Astrocyte of the hippocampus (primary cell): ENCODE results near the gene ST6GALNAC3.
"Not testable (repeated sequence)": the region's sequence is repeated elsewhere in the genome, so short reads cannot be mapped to it uniquely, and the experiment has no call there.

Experiments
- DNase-seq: peaks from one replicate; pipeline ENCODE4 v3.0.0; 2011; ENCODE audit warnings: low read depth, low spot score

The ST6GALNAC3 gene

DNA sequence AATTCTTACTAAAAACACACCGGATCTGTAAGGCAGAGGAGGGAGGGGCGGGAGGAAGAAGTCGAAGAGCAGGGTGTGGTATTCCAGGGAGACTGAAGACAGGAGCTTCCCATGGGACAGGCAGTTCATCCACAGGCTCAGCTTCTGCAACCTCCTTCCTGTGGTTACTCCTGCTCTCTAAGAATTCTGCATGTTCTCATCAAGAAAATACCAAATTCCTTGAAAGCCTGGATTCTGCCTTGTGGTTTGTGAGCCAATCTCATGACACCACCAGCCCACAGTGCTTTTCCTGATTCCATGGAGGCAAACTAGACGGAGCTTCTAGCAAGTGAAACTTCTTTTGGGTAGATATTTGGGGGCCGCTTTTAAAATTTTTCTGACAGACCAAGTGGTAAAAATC is 1.1 kb upstream of the ST6GALNAC3 start:
- peak; percentile 86 for DNase-seq

- DNase-seq = no peak
Measured at GRCh38 chr1:76075188-76075489, 593 bp downstream of the ST6GALNAC3 start.

- no peak for DNase-seq
Measured at GRCh38 chr1:76075877-76076276, 1.3 kb downstream of the ST6GALNAC3 start.

DNA sequence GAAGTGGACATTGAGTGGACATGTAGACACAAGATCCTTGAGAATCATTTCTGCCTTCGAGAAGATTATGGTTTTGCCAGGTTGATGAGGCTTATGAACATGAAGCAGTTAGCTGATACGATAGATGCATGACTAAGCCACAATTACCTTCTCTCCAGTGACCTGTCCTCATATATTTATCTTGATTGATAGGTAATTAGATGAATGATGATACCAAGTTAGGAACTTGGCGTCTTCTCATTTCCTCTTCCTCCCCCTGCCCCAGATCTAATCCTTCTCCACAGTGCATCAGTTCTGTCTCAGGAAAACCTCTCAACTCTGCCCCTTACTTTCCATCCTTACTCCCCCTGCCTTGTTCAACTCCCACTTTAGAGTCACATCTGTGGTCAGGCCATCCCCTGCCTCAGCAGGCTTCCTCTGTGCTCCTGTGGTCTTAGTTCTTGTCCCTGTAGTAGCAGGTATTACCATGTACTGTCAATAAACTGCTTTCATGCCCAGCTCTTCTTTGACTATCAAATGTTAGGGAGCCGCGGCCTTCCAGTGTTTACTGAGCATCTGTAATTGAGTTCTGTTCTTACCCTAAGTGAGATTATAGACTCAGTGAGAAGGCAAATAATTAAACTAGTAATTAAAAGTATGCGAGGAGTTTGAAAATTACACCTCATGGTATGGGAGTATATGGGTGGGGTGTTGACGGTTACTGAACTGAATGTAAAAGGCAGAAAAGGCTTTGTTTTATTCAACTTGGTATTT is 5.1 kb downstream of the ST6GALNAC3 start:
- DNase-seq = no peak

DNA sequence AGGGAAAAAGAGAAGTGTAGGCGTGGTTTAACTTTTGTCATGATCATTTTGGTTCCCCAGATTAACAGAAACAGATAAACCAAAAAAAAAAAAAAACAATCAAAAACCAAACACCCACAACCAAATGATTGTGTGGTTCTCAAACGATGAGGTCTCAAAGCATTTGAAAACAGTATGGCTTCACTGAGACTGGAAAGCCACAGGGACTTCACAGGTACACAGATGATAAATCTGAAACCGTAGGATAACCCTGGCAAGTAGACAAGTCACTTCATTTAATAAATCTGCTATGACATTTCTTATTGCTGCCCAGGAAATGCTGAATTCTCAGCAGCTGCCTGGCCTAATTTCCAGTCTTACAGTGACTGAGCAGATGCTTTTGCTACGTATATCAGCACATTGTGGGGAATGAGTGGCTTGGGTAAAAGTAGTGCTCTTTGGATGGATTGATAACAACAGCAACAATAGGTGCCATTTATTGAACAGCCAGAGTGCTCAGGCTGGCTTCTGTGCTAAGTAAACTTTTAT is 6.1 kb downstream of the ST6GALNAC3 start:
- DNase-seq = no peak

- no peak for DNase-seq
Measured at GRCh38 chr1:76082062-76082461, 7.5 kb downstream of the ST6GALNAC3 start.

- DNase-seq = no peak
Measured at GRCh38 chr1:76083189-76083588, 8.6 kb downstream of the ST6GALNAC3 start.

DNA sequence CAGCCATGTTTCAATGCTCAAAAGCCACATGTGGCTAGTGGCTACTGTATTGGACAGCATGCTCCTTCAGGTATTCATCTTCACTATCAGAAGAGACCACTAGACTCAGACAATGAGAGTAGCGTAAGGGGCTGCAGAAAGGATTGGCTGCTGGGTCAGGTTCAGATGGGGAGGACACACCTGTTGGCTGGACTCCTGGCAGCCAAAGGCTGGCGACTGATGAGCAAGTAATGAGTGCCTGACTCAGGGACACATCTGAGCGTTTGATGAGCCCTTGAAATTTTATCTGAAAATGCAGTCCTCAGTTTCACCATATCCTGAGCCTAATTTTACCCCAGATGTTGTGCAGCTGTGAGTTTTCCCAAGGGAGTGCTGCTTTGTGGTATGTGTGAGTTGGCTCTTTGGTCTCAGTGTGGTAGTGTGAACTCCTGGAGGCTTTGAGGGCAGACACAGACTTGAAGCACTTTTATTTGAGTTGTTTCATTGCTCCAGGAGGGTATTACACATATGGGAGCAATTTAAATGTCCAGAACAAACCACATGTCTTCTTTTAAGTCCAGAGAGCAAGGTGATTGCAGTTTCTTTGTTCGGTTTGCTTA is 9.6 kb downstream of the ST6GALNAC3 start:
- DNase-seq = no peak

- no peak for DNase-seq
Measured at GRCh38 chr1:76084685-76085084, 10.1 kb downstream of the ST6GALNAC3 start.

DNA sequence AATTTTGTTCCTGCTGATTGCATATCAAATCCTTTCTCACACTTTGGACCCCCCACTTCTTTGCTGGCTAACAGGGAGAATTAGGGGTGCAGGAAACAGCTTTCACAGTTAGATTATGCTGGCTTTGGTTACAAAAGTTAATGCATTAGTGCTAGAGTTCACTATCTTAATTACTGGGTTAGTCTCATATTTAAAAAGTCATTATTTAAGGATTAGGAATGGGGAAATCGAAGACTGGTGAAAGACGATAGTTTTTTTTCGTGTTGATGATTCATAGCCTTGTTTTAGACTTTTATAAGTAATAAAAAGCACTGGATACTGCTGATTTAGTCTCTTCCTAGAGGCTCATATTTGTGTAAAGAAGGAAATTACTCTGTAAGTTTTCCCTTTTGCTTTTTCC is 11.6 kb downstream of the ST6GALNAC3 start:
- no peak for DNase-seq

- DNase-seq = no peak
Measured at GRCh38 chr1:76086597-76086996, 12.1 kb downstream of the ST6GALNAC3 start.

GRCh38 chr1:76090283-76091203 is 16.0 kb downstream of the ST6GALNAC3 start:
- DNase-seq = no peak

GRCh38 chr1:76092812-76093211 is 18.3 kb downstream of the ST6GALNAC3 start:
- DNase-seq = no peak

GRCh38 chr1:76093522-76094312 is 19.2 kb downstream of the ST6GALNAC3 start:
- no peak for DNase-seq

DNA sequence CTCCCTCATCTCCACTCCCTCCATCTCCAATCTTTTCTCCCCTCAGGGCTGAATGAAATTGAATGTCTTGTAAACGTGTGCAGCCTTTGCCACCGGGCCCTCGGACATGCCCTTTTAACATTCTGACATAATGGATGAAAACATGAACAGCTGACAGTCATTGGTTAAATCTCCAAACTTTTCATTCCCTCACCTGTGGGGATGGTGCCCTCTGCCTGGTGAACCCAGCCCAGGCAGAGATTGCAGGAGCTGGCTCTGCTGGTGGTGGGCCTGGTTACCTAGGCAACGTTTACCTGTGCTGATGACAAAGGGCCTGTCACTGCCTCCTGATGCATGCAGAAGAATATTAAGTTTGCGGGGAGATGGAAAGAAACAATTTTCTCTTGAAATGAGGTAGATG is 21.3 kb downstream of the ST6GALNAC3 start:
- no peak for DNase-seq

GRCh38 chr1:76097064-76097463 is 22.5 kb downstream of the ST6GALNAC3 start:
- DNase-seq = not testable (repeated sequence)

GRCh38 chr1:76098845-76099244 is 24.3 kb downstream of the ST6GALNAC3 start:
- DNase-seq = no peak

- DNase-seq = no peak
Measured at GRCh38 chr1:76101548-76101947, 27.0 kb downstream of the ST6GALNAC3 start.

GRCh38 chr1:76102046-76102445 is 27.5 kb downstream of the ST6GALNAC3 start:
- DNase-seq = no peak

DNA sequence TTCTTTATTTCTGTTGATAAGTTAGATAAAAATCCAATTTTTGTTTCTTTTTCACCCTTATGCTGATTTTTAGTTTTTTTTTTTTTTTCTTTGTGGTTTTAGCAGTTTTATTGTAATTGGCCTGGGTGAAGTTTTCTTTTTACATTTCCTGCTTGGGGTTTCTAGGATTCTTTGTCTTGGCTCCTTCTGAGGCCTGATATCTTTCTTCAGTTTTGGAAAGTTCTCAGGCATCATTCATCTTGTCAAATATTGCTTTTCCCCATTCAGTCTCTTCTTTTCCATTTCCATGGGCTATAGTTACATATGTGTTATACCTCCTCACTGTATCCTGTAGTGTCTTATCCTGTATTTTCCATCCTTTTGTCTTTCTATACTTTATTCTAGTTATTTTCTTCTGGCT is 28.5 kb downstream of the ST6GALNAC3 start:
- DNase-seq = peak; percentile 40

DNA sequence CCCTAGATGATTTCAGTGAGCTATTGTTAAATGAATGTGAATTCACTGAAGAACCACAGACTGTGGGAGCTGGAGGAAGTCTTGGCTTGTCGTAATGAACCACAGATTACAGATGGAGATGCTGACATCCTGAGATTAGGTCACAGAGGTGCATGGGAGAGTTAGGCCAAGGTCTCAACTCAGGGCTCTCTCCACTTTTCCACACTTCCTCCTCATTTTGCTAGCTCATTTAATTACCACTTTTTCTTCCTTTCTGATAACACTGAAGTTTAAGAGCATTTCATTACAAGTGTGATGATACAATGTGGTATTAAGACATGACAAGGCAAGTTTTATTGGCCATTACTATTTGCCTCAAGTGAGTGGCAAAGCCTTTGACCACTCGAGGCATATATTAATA is 30.8 kb downstream of the ST6GALNAC3 start:
- DNase-seq = no peak

DNA sequence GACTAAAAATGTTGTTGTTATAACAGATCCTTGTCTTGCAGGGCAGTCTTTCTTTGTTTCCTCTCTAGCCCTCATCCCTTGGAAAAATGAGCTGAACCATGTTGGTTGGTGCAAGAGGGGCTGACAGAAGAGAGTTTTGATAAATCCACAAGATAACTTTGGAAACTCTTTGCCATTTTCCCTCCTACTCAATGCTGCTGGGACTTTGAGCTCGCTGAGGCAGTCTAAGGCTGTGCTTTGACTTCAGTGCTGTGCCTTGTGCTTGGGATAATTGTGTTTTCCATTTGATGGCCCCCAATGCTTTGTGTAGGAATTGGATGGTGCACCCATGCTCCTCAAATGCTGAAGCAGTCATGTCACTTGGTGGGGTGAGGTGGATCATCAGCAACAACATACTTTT is 31.7 kb downstream of the ST6GALNAC3 start:
- DNase-seq = no peak
